DOHH2 (cell line): ENCODE measurements around the gene STAT1.

Experiments used
- EZH2phosphoT487 ChIP-seq: fragments of 200-600 bp; sonication (generic); IDR thresholded peaks from 2 replicates; pipeline ENCODE4 v1.6.1; 2017; ENCODE audit warnings: borderline replicate concordance, mild to moderate bottlenecking, antibody characterized with exemption, low read length, moderate library complexity, mixed read lengths
- TF ChIP-seq, protein P1 (sequence below): fragments of 200-600 bp; sonication (generic); IDR thresholded peaks from one replicate; pipeline ENCODE4 v1.5.1; 2014; ENCODE audit warnings: antibody characterized with exemption, mild to moderate bottlenecking, low read depth, low read length; ENCODE audit not compliant: poor library complexity, severe bottlenecking

DNA sequence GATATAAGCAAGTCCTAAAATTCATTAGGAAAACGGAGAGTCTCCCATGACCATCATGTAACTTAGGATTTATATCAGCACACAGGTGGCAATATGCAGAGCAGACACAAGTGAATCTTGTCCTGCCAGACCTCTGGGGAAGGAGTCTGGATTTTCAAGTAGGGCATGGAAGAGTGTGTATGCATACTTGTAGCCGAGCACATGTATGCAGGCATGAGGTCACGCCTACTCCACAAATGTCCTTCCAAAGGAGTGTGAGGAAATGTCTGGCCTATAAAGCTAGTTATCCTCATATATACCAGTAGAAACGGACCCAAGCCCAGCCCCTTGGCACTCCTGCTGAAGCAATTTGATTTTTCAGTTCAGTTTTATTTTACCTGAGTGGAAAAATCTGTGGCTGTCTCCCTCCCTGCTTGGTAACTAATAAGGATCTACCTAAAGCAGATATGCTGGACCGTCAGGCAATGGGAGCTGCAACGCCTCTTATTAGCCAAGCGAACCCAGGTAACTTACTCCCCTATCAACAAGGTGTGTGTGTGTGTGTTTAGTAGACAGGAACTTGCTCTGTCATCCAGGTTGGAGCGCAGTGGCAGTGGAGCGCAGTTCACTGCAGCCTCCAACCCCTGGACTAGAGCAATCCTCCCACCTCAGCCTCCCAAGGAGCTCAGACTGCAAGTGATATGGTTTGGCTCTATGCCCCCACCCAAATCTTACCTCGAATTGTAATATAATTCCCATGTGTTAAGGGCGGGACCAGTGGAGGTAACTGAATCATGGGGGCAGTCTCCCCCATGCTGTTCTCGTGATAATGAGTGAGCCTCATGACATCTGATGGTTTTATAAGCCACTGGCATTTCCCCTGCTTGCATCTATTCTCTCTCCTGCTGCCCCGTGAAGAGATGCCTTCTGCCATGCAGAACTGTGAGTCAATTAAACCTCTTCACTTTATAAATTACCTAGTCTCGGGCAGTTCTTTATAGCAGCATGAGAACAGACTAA lies 2.8 kb downstream of the STAT1 start:
- TF ChIP-seq, protein P1, sequence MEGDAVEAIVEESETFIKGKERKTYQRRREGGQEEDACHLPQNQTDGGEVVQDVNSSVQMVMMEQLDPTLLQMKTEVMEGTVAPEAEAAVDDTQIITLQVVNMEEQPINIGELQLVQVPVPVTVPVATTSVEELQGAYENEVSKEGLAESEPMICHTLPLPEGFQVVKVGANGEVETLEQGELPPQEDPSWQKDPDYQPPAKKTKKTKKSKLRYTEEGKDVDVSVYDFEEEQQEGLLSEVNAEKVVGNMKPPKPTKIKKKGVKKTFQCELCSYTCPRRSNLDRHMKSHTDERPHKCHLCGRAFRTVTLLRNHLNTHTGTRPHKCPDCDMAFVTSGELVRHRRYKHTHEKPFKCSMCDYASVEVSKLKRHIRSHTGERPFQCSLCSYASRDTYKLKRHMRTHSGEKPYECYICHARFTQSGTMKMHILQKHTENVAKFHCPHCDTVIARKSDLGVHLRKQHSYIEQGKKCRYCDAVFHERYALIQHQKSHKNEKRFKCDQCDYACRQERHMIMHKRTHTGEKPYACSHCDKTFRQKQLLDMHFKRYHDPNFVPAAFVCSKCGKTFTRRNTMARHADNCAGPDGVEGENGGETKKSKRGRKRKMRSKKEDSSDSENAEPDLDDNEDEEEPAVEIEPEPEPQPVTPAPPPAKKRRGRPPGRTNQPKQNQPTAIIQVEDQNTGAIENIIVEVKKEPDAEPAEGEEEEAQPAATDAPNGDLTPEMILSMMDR = no peak
- no peak for TF ChIP-seq EZH2phosphoT487
